ENCODE measurements around the gene FARP2. TPM values are rescaled to one million over a fixed set of nuclear protein-coding genes. Genes with fewer than 3 reads are reported as not detected.
"Not testable (repeated sequence)": the region's sequence is repeated elsewhere in the genome, so short reads cannot be mapped to it uniquely, and the experiment has no call there.

The FARP2 gene
- total RNA-seq, 4 donors from 2014 or later: 96.5 to 164 (median 136) TPM

- intact Hi-C loops (cut with DNase I; ENCODE audit: low total_unique reads): no loop called here
These were observed 160.5 kb downstream of the FARP2 start for GRCh38 chr2:241516520-241516965.

DNA sequence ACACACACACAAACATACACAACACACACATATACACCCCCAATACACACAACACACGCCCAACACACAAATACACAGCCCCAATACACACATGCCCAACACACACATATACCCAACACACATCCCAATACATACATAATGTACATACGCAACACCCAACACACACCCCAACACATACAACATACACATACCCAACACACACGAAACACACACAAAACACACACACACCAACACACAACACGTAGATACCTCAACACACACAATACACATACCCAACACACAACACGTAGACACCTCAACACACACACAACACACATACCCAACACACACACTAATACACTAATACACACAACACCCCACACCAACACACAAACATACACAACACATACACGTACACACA, 161.2 kb downstream of the FARP2 start:
- H3K27me3 ChIP-seq: peaks cover 25% of the 10 kb centered on the region
- H3K4me3 ChIP-seq: no peak overlapping the region
- intact Hi-C loops (cut with DNase I; ENCODE audit: low total_unique reads) (no loop called here), in situ Hi-C loops (cut with MboI; ENCODE audit: low pct_ligation_motif_present in 1 of 4, low pct_unique_long_range_greater_than_20kb in 1 of 4, low sequenced_read_pairs in 3 of 4) (no loop called here)
- H3K36me3 ChIP-seq: no peaks in the 10 kb centered on the region
- H3K27ac ChIP-seq: no peak overlapping the region
- 95 to 100% methylated on average over 1 to 6 of the region's 6 CpGs for WGBS, 2 donors (ENCODE audit: low coverage in 1 of 2)
- DNase-seq: no peak
- H3K4me1 ChIP-seq: no peaks in the 10 kb centered on the region
- TF ChIP-seq EP300 (IDR thresholded peaks at IDR 0.05; ENCODE audit: low read depth) (no peak), POLR2AphosphoS5 (IDR thresholded peaks at IDR 0.05) (no peak), CTCF (IDR thresholded peaks at IDR 0.05) (no peak)
- H3K9me3 ChIP-seq: no peaks in the 10 kb centered on the region

More at GRCh38 chr2:241516520-241516965, 160.5 kb downstream of the FARP2 start:
- H3K9me3 ChIP-seq: no peaks in the 10 kb centered on the region
- TF ChIP-seq CTCF (IDR thresholded peaks at IDR 0.05): no peak
- TF ChIP-seq POLR2A (IDR thresholded peaks at IDR 0.05): no peak
- TF ChIP-seq EP300 (IDR thresholded peaks at IDR 0.05; ENCODE audit: low read depth): no peak
- TF ChIP-seq POLR2AphosphoS5 (IDR thresholded peaks at IDR 0.05): no peak
- H3K4me3 ChIP-seq: no peak overlapping the region
- DNase-seq: no peak
- no peaks in the 10 kb centered on the region for H3K36me3 ChIP-seq
- H3K27me3 ChIP-seq: peaks cover 24% of the 10 kb centered on the region
- in situ Hi-C loops (cut with MboI; ENCODE audit: low pct_ligation_motif_present in 1 of 4, low pct_unique_long_range_greater_than_20kb in 1 of 4, low sequenced_read_pairs in 3 of 4): no loop called here
- 92 to 96% methylated on average over 3 of the region's 3 CpGs for WGBS, 2 donors (ENCODE audit: low coverage in 1 of 2)
- H3K4me1 ChIP-seq: no peaks in the 10 kb centered on the region
- H3K27ac ChIP-seq: no peak overlapping the region

DNA sequence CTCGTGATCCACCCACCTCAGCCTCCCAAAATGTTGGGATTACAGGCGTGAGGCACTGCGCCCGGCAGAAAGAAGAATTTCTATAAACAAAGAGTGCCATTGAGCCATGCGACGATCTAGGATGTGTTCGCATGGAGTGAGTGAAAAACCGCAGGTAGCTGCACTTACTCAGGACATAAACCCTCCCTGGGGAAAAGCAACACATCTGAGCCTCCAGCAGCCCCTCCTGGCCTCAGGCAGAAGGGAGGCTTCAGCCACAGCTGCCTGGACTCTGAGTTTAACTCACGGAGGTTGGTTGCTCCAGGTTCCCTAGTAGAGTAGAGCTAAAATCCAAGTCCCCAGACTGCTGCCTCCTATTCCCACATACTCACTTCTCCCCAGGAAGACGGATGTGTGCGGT, 163.6 kb downstream of the FARP2 start:
- WGBS, 2 donors (ENCODE audit: low coverage in 1 of 2): 75 to 100% methylated on average over 2 to 11 of the region's 11 CpGs
- H3K4me1 ChIP-seq: no peaks in the 10 kb centered on the region
- no peaks in the 10 kb centered on the region for H3K36me3 ChIP-seq
- no peak overlapping the region for H3K4me3 ChIP-seq
- in situ Hi-C loops (cut with MboI; ENCODE audit: low pct_ligation_motif_present in 1 of 4, low pct_unique_long_range_greater_than_20kb in 1 of 4, low sequenced_read_pairs in 3 of 4): no loop called here
- H3K9me3 ChIP-seq: no peaks in the 10 kb centered on the region
- peaks cover 25% of the 10 kb centered on the region for H3K27me3 ChIP-seq
- TF ChIP-seq POLR2A (IDR thresholded peaks at IDR 0.05): no peak
- no peak for TF ChIP-seq POLR2AphosphoS5 (IDR thresholded peaks at IDR 0.05)
- no peak overlapping the region for H3K27ac ChIP-seq
- DNase-seq: no peak
- intact Hi-C loops (cut with DNase I; ENCODE audit: low total_unique reads): no loop called here

DNA sequence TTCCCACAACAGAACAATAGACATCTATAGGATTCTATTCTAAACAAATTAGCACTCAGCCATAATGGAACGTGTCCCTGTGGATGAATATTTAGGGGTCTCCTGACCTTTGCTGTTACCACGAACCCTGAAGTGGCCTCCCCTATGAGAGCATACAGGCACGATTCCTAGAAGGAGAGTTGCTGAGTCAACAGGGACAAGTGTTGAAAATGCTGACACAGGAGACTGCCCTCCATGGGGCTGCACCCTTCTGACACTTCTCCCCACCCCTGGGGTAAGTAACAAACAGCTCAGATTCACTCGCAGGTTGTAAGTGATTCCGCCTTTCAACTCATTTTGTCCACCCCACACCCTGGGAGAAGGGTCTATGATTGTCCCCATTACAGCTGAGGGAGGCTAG, 166.4 kb downstream of the FARP2 start:
- no peak overlapping the region for H3K27ac ChIP-seq
- DNase-seq: no peak
- H3K27me3 ChIP-seq: peaks cover 25% of the 10 kb centered on the region
- no peaks in the 10 kb centered on the region for H3K9me3 ChIP-seq
- H3K36me3 ChIP-seq: no peaks in the 10 kb centered on the region
- 80% methylated on average over 5 of the region's 5 CpGs; no CpG with 5 or more reads in 1 of the 2 donors for WGBS, 2 donors (ENCODE audit: low coverage in 1 of 2)
- H3K4me3 ChIP-seq: no peak overlapping the region
- H3K4me1 ChIP-seq: no peaks in the 10 kb centered on the region
- in situ Hi-C loops (cut with MboI; ENCODE audit: low pct_ligation_motif_present in 1 of 4, low pct_unique_long_range_greater_than_20kb in 1 of 4, low sequenced_read_pairs in 3 of 4): no loop called here
- intact Hi-C loops (cut with DNase I; ENCODE audit: low total_unique reads): no loop called here
- TF ChIP-seq POLR2A (IDR thresholded peaks at IDR 0.05): no peak
- TF ChIP-seq POLR2AphosphoS5 (IDR thresholded peaks at IDR 0.05): no peak
- no peak for TF ChIP-seq CTCF (IDR thresholded peaks at IDR 0.05)
- TF ChIP-seq EP300 (IDR thresholded peaks at IDR 0.05; ENCODE audit: low read depth): no peak

- H3K9me3 ChIP-seq; in situ Hi-C loops (cut with MboI; ENCODE audit: low pct_ligation_motif_present in 1 of 4, low pct_unique_long_range_greater_than_20kb in 1 of 4, low sequenced_read_pairs in 3 of 4); H3K36me3 ChIP-seq; H3K27ac ChIP-seq; H3K4me3 ChIP-seq; H3K27me3 ChIP-seq; H3K4me1 ChIP-seq; DNase-seq; intact Hi-C loops (cut with DNase I; ENCODE audit: low total_unique reads): not testable (repeated sequence)
- WGBS, 2 donors (ENCODE audit: low coverage in 1 of 2): 93 to 97% methylated on average over 15 to 31 of the region's 31 CpGs
These were observed 170.0 kb downstream of the FARP2 start for GRCh38 chr2:241525818-241526780.
